AG08395 (cell line): ENCODE results near the gene ABCA4.
A peak's percentile ranks its signal among the peaks of the same experiment; 100 is the strongest.

ENCODE experiments used
- DNase-seq: peaks from one replicate; pipeline ENCODE4 v3.0.0; 2012; ENCODE audit warnings: mixed read lengths, low spot score

Gene ABCA4

GRCh38 chr1:94083681-94084080, 37.3 kb downstream of the ABCA4 start:
- DNase-seq = no peak

- peak; percentile 93 for DNase-seq
Measured at GRCh38 chr1:94081566-94082344, 39.2 kb downstream of the ABCA4 start.

- no peak for DNase-seq
Measured at GRCh38 chr1:94079989-94080388, 41.0 kb downstream of the ABCA4 start.

GRCh38 chr1:94079080-94079940, 41.6 kb downstream of the ABCA4 start:
- no peak for DNase-seq

- DNase-seq = no peak
Measured at GRCh38 chr1:94072840-94073522, 48.0 kb downstream of the ABCA4 start.

- DNase-seq = no peak
Measured at GRCh38 chr1:94071976-94072375, 49.0 kb downstream of the ABCA4 start.

- no peak for DNase-seq
Measured at GRCh38 chr1:94071391-94071790, 49.6 kb downstream of the ABCA4 start.

- DNase-seq = no peak
Measured at GRCh38 chr1:94070865-94071264, 50.1 kb downstream of the ABCA4 start.

GRCh38 chr1:94069919-94070285, 51.0 kb downstream of the ABCA4 start:
- no peak for DNase-seq

- no peak for DNase-seq
Measured at GRCh38 chr1:94068999-94069918, 51.7 kb downstream of the ABCA4 start.

- no peak for DNase-seq
Measured at GRCh38 chr1:94068096-94068998, 52.6 kb downstream of the ABCA4 start.

- DNase-seq = no peak
Measured at GRCh38 chr1:94067196-94067595, 53.8 kb downstream of the ABCA4 start.

GRCh38 chr1:94063379-94063778, 57.6 kb downstream of the ABCA4 start:
- peak; percentile 60 for DNase-seq

- peak; percentile 87 for DNase-seq
Measured at GRCh38 chr1:94061513-94062443, 59.2 kb downstream of the ABCA4 start.

GRCh38 chr1:94060720-94061119, 60.2 kb downstream of the ABCA4 start:
- DNase-seq = no peak

- DNase-seq = no peak
Measured at GRCh38 chr1:94058766-94059165, 62.2 kb downstream of the ABCA4 start.

- no peak for DNase-seq
Measured at GRCh38 chr1:94056996-94057395, 64.0 kb downstream of the ABCA4 start.

GRCh38 chr1:94056171-94056570, 64.8 kb downstream of the ABCA4 start:
- DNase-seq = no peak

GRCh38 chr1:94055459-94056122, 65.4 kb downstream of the ABCA4 start:
- DNase-seq = peak; percentile 34
